ENCODE results near the gene PRDM7. TPM values are rescaled to one million over a fixed set of nuclear protein-coding genes. Genes with fewer than 3 reads are reported as not detected.
A peak's percentile ranks its signal among the peaks of the same experiment; 100 is the strongest.

Gene PRDM7
- polyA plus RNA-seq, 2 of the 4 experiments (the other 2 are of a cell fraction): not detected

- peak overlapping the region; percentile 83 to 92 for H3K27ac ChIP-seq
- H3K4me1 ChIP-seq: peaks cover 27% of the 10 kb centered on the region
- H3K4me2 ChIP-seq: peak overlapping the region; percentile 100
- FAIRE-seq (no peak), ATAC-seq (peak in 1 of 2 experiments; percentile 22; a peak in 4 of 6 replicates), DNase-seq (ENCODE audit: low read depth in 1 of 2, low spot score in 1 of 2) (no peak)
- ChIA-PET CTCF (interaction anchor here (1.2 to 4.6 kb wide), 3 partner anchors 12 to 34 kb away, joined by 3 to 25 read pairs (median 6); no protein-coding TSS in a partner anchor), POLR2A (no interaction called here)
- no peaks in the 10 kb centered on the region for H3K9me3 ChIP-seq
- WGBS (ENCODE audit: missing lambda C conversion rate): 67% methylated on average over 15 of the region's 59 CpGs
- TF ChIP-seq KDM1A (IDR thresholded peaks at IDR 0.05; ENCODE audit: low read depth) (peak; percentile 60; the same call in 1 of the 2 replicates), ZSCAN20 (CRISPR knock-in tag; IDR thresholded peaks at IDR 0.05) (no peak)
- H3K4me3 ChIP-seq: peak overlapping the region; percentile 72
These were observed 29.3 kb downstream of the PRDM7 start for GRCh38 chr16:90047714-90048346.

GRCh38 chr16:90046971-90047713 lies 30.0 kb downstream of the PRDM7 start:
- POLR2A ChIA-PET: interaction anchor here (1.3 kb wide), 1 partner anchor 24 kb away, joined by 3 read pairs; no protein-coding TSS in a partner anchor
- peak overlapping the region; percentile 83 to 92 for H3K27ac ChIP-seq
- DNase-seq (ENCODE audit: low read depth in 1 of 2, low spot score in 1 of 2) (no peak), ATAC-seq (peak; percentile 37 to 66), FAIRE-seq (no peak)
- no peaks in the 10 kb centered on the region for H3K9me3 ChIP-seq
- CTCF ChIA-PET: interaction anchor here (1.8 to 4.6 kb wide), 2 partner anchors 11 to 35 kb away, joined by 6 to 25 read pairs; no protein-coding TSS in a partner anchor
- TF ChIP-seq MAX (IDR thresholded peaks at IDR 0.05): peak; percentile 39; the same call in 1 of the 2 replicates
- TF ChIP-seq FOSB (CRISPR knock-in tag; IDR thresholded peaks at IDR 0.05): no peak
- WGBS (ENCODE audit: missing lambda C conversion rate): 15% methylated on average over 13 of the region's 40 CpGs
- peak overlapping the region; percentile 100 for H3K4me2 ChIP-seq
- H3K4me3 ChIP-seq: peak overlapping the region; percentile 72
- peaks cover 27% of the 10 kb centered on the region for H3K4me1 ChIP-seq

GRCh38 chr16:90046122-90046970 lies 30.8 kb downstream of the PRDM7 start:
- Histone ChIP-seq H3K4me2 (peak overlapping the region; percentile 100), H3K4me1 (peaks cover 27% of the 10 kb centered on the region), H3K4me3 (peak overlapping the region; percentile 72), H3K9me3 (no peaks in the 10 kb centered on the region), H3K27ac (peak overlapping the region; percentile 83 to 92)
- WGBS (ENCODE audit: missing lambda C conversion rate): 75% methylated on average over 20 of the region's 23 CpGs
- TF ChIP-seq RCOR1 (IDR thresholded peaks at IDR 0.05; ENCODE audit: low read depth, low read length) (no peak), GATA3 (IDR thresholded peaks at IDR 0.05; ENCODE audit: borderline replicate concordance) (0 out of 2 replicates have a peak, but pooled peaks have one; percentile 6), RARB (CRISPR knock-in tag; IDR thresholded peaks at IDR 0.05) (no peak), HES2 (IDR thresholded peaks at IDR 0.05) (no peak), CEBPB (IDR thresholded peaks at IDR 0.05) (no peak), REST (IDR thresholded peaks at IDR 0.05) (no peak), SMC3 (IDR thresholded peaks at IDR 0.05) (no peak), FOXS1 (CRISPR knock-in tag; IDR thresholded peaks at IDR 0.05) (no peak), CTCF (IDR thresholded peaks at IDR 0.05) (no peak), ZFP36 (IDR thresholded peaks at IDR 0.05; ENCODE audit: borderline replicate concordance, partially characterized antibody) (no peak), ESRRA (IDR thresholded peaks at IDR 0.05; ENCODE audit: borderline replicate concordance, low read length) (no peak), MAFK (IDR thresholded peaks at IDR 0.05; ENCODE audit: partially characterized antibody) (no peak), NR3C1 (IDR thresholded peaks at IDR 0.05) (no peak), PBX3 (IDR thresholded peaks at IDR 0.05) (0 out of 2 replicates have a peak, but pooled peaks have one; percentile 2), FOSL2 (IDR thresholded peaks at IDR 0.05) (no peak), FOSL2 (CRISPR knock-in tag; IDR thresholded peaks at IDR 0.05) (no peak)
- ChIA-PET POLR2A (interaction anchor here (1.3 kb wide), 1 partner anchor 23 kb away, joined by 3 read pairs; no protein-coding TSS in a partner anchor), CTCF (interaction anchor here (0.6 to 4.6 kb wide), 5 partner anchors 10 to 348 kb away, joined by 4 to 25 read pairs (median 6); no protein-coding TSS in a partner anchor)
- ATAC-seq (peak in 1 of 2 experiments; percentile 9; a peak in 3 of 6 replicates), FAIRE-seq (no peak), DNase-seq (ENCODE audit: low read depth in 1 of 2, low spot score in 1 of 2) (no peak)
